K562 (cell line): Measurements from ENCODE around the gene FAM50A. TPM values are rescaled to one million over a fixed set of nuclear protein-coding genes. Genes with fewer than 3 reads are reported as not detected.
A peak's percentile ranks its signal among the peaks of the same experiment; 100 is the strongest.

Source experiments
- ARID2 ChIP-seq: fragments of 450-650 bp; IDR thresholded peaks from 2 replicates; pipeline ENCODE4 v1.6.1; 2017; ENCODE audit warnings: antibody characterized with exemption, mild to moderate bottlenecking
- CTBP1 ChIP-seq: fragments of 450-650 bp; IDR thresholded peaks from 2 replicates; pipeline ENCODE4 v1.6.1; 2016; ENCODE audit warnings: borderline replicate concordance
- ETV1 ChIP-seq: fragments of 450-650 bp; conservative IDR thresholded peaks from 2 replicates; pipeline ENCODE4 v1.6.1; 2016; ENCODE audit warnings: missing genetic modification characterization, control low read depth, low read depth, missing compliant biosample characterization
- IRF1 ChIP-seq: sonication (generic); formaldehyde crosslinking; IDR thresholded peaks from 2 replicates; pipeline ENCODE4 v1.8.0; 2022; ENCODE audit warnings: missing genetic modification reagents, mild to moderate bottlenecking, borderline replicate concordance
- JUNB ChIP-seq: fragments of 450-650 bp; formaldehyde crosslinking; conservative IDR thresholded peaks from 2 replicates; pipeline ENCODE4 v1.4.0; 2020; ENCODE audit warnings: mild to moderate bottlenecking
- KDM4B ChIP-seq, 2 experiments: fragments of 450-650 bp in 1 of 2; sonication (generic) in 1 of 2; IDR thresholded peaks; 2 replicates each; pipeline ENCODE4 v1.6.1; 2016 to 2017; ENCODE audit warnings: borderline replicate concordance in 2 of 2, antibody characterized with exemption in 1 of 2, low read depth in 1 of 2, mild to moderate bottlenecking in 1 of 2
- NR2F6 ChIP-seq: fragments of 450-650 bp; formaldehyde crosslinking; IDR thresholded peaks from 2 replicates; pipeline ENCODE4 v1.4.0; 2020; ENCODE audit warnings: mild to moderate bottlenecking
- RBM14 ChIP-seq: fragments of 200-400 bp; formaldehyde crosslinking; IDR thresholded peaks from 2 replicates; pipeline ENCODE4 v1.6.1; 2018; ENCODE audit warnings: low read depth, mild to moderate bottlenecking, low read length, moderate library complexity, borderline replicate concordance; ENCODE audit not compliant: insufficient read depth
- RBM15 ChIP-seq: fragments of 200-400 bp; formaldehyde crosslinking; IDR thresholded peaks from 2 replicates; pipeline ENCODE4 v1.6.1; 2018; ENCODE audit warnings: mild to moderate bottlenecking, low read length, moderate library complexity; ENCODE audit not compliant: insufficient read depth
- SP1 ChIP-seq: sonication (generic); formaldehyde crosslinking; IDR thresholded peaks from 2 replicates; pipeline ENCODE4 v1.8.1; 2022; ENCODE audit warnings: mild to moderate bottlenecking, missing genetic modification reagents
- ZBTB1 ChIP-seq: sonication (generic); formaldehyde crosslinking; IDR thresholded peaks from 2 replicates; pipeline ENCODE4 v1.8.1; 2023; ENCODE audit warnings: missing genetic modification reagents, low read depth, mild to moderate bottlenecking, borderline replicate concordance
- ZBTB17 ChIP-seq: fragments of 450-650 bp; formaldehyde crosslinking; IDR thresholded peaks from 2 replicates; pipeline ENCODE4 v1.4.0; 2020; ENCODE audit warnings: mild to moderate bottlenecking
- ZFP36 ChIP-seq: fragments of 150-350 bp; IDR thresholded peaks from 2 replicates; pipeline ENCODE4 v1.6.1; 2018; ENCODE audit warnings: low read length, low read depth; ENCODE audit not compliant: partially characterized antibody
- ZFPM2 ChIP-seq: fragments of 250-450 bp; sonication (Bioruptor Pico); IDR thresholded peaks from 2 replicates; pipeline ENCODE4 v1.5.1; 2022; ENCODE audit warnings: mild to moderate bottlenecking
- ZNF224 ChIP-seq: sonication (generic); formaldehyde crosslinking; IDR thresholded peaks from 2 replicates; pipeline ENCODE4 v1.8.0; 2022; ENCODE audit warnings: mild to moderate bottlenecking, missing genetic modification reagents
- ZNF445 ChIP-seq: fragments of 250-450 bp; sonication (Bioruptor Pico); IDR thresholded peaks from 2 replicates; pipeline ENCODE4 v1.4.0; 2020; ENCODE audit warnings: low read depth, mild to moderate bottlenecking, moderate library complexity
- ZNF79 ChIP-seq: fragments of 250-450 bp; sonication (Bioruptor Pico); IDR thresholded peaks from 2 replicates; pipeline ENCODE4 v1.4.0; 2020; ENCODE audit warnings: low read depth, mild to moderate bottlenecking, moderate library complexity
- polyA plus RNA-seq, 8 experiments: library from polyadenylated mRNA; depleted of rRNA in 4 of 8; stranded (reverse) in 5 of 8; unstranded in 3 of 8; fragments of >200 nt; fragmentation: Nextera tagmentation in 2 of 8; fragmentation: Illumina TruSeq in 1 of 8; extraction: Ambion mirVana in 2 of 8; extraction: Trizol in 1 of 8; gene quantifications; 2 replicates each; pipeline versions ENCODE4 v1.2.1 to v1.2.3, GENCODE V29; 2011 to 2014; ENCODE audit warnings: inconsistent platforms in 1 of 8, missing spikeins in 1 of 8
- total RNA-seq, 7 experiments: library from RNA; depleted of rRNA in 6 of 7; stranded (reverse); fragments of >200 nt in 6 of 7; fragmentation: Illumina TruSeq in 2 of 7; extraction: Trizol in 2 of 7; gene quantifications; 2 replicates each; pipeline versions ENCODE4 v1.2.1 to v1.2.3, GENCODE V29; 2011 to 2021; ENCODE audit warnings: low replicate concordance in 1 of 7
- TF ChIP-seq, protein P1 (sequence below): sonication (generic); formaldehyde crosslinking; IDR thresholded peaks from 2 replicates; pipeline ENCODE4 v1.8.1; 2023; ENCODE audit warnings: missing genetic modification reagents, mild to moderate bottlenecking, borderline replicate concordance
- TF ChIP-seq, protein P2 (sequence below): sonication (generic); formaldehyde crosslinking; IDR thresholded peaks from 2 replicates; pipeline ENCODE4 v1.8.1; 2022; ENCODE audit warnings: missing genetic modification reagents
- TF ChIP-seq, protein P3 (sequence below): fragments of 250-450 bp; sonication (Bioruptor Pico); IDR thresholded peaks from 2 replicates; pipeline ENCODE4 v1.9.0; 2021; ENCODE audit warnings: mild to moderate bottlenecking

FAM50A gene
- total and polyA plus RNA-seq, 9 of the 15 experiments (the other 6 are each of a cell fraction or from before 2014, with no cell fraction given): 4.4 to 114 (median 67.3) TPM

DNA sequence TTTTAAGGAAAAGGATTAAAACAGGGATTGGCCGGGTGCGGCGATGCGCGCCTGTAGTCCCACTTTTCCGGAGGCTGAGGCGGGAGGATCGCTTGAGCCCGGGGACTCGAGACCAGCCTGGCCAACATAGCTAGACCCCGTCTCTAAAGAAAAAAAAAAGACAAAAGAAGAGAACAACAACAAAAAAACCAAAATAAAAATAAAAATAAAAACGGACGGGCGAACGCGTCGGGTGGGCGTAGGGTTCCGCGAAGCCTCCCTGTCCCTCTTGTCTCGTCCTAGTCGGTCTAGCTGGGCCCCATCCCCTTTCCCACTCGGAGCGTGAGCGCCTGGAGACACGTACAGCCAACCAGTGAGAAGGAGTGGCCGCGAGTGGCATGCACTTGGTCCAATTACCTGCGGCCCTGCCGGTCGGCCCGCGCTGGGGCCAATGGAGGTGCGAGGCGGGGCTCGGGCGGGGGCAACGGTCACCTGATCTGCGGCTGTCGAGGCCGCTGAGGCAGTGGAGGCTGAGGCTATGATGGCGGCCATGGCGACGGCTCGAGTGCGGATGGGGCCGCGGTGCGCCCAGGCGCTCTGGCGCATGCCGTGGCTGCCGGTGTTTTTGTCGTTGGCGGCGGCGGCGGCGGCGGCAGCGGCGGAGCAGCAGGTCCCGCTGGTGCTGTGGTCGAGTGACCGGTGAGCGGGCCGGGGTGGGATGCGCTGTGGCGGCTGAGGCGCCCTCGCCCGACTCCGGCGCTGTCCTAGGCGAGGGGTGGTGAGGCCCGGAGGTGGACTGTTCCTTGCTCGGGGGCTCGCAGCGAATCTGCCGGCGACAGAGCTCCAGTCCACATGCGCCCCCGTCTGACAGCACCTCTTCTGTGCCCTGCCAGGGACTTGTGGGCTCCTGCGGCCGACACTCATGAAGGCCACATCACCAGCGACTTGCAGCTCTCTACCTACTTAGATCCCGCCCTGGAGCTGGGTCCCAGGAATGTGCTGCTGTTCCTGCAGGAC is 15.5 kb upstream of the FAM50A start, which contains the start of gene ATP6AP1 (continued):
- TF ChIP-seq, protein P1, sequence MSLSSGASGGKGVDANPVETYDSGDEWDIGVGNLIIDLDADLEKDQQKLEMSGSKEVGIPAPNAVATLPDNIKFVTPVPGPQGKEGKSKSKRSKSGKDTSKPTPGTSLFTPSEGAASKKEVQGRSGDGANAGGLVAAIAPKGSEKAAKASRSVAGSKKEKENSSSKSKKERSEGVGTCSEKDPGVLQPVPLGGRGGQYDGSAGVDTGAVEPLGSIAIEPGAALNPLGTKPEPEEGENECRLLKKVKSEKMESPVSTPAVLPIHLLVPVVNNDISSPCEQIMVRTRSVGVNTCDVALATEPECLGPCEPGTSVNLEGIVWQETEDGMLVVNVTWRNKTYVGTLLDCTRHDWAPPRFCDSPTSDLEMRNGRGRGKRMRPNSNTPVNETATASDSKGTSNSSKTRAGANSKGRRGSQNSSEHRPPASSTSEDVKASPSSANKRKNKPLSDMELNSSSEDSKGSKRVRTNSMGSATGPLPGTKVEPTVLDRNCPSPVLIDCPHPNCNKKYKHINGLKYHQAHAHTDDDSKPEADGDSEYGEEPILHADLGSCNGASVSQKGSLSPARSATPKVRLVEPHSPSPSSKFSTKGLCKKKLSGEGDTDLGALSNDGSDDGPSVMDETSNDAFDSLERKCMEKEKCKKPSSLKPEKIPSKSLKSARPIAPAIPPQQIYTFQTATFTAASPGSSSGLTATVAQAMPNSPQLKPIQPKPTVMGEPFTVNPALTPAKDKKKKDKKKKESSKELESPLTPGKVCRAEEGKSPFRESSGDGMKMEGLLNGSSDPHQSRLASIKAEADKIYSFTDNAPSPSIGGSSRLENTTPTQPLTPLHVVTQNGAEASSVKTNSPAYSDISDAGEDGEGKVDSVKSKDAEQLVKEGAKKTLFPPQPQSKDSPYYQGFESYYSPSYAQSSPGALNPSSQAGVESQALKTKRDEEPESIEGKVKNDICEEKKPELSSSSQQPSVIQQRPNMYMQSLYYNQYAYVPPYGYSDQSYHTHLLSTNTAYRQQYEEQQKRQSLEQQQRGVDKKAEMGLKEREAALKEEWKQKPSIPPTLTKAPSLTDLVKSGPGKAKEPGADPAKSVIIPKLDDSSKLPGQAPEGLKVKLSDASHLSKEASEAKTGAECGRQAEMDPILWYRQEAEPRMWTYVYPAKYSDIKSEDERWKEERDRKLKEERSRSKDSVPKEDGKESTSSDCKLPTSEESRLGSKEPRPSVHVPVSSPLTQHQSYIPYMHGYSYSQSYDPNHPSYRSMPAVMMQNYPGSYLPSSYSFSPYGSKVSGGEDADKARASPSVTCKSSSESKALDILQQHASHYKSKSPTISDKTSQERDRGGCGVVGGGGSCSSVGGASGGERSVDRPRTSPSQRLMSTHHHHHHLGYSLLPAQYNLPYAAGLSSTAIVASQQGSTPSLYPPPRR: no peak
- TF ChIP-seq ZFP36 (no peak), ZNF79 (CRISPR knock-in tag) (no peak), ZBTB1 (no peak), ETV1 (tag) (no peak), ZNF224 (no peak), KDM4B (IDR thresholded peaks at IDR 0.05; ENCODE audit: borderline replicate concordance in 2 of 2, low read depth in 1 of 2) (peak in 1 of 2 experiments; percentile 74; a peak in 1 of 4 replicates), ARID2 (no peak), ZBTB17 (no peak), CTBP1 (peak; percentile 40; the same call in 1 of the 2 replicates), RBM15 (no peak), SP1 (CRISPR knock-in tag) (no peak; the same call in 1 of the 2 replicates), ZFPM2 (CRISPR knock-in tag) (no peak), IRF1 (CRISPR knock-in tag) (no peak), NR2F6 (CRISPR knock-in tag) (no peak), ZNF445 (CRISPR knock-in tag) (no peak), JUNB (CRISPR knock-in tag) (no peak), RBM14 (no peak)
- TF ChIP-seq, protein P2, sequence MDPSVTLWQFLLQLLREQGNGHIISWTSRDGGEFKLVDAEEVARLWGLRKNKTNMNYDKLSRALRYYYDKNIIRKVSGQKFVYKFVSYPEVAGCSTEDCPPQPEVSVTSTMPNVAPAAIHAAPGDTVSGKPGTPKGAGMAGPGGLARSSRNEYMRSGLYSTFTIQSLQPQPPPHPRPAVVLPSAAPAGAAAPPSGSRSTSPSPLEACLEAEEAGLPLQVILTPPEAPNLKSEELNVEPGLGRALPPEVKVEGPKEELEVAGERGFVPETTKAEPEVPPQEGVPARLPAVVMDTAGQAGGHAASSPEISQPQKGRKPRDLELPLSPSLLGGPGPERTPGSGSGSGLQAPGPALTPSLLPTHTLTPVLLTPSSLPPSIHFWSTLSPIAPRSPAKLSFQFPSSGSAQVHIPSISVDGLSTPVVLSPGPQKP (CRISPR knock-in tag): no peak
- TF ChIP-seq, protein P3, sequence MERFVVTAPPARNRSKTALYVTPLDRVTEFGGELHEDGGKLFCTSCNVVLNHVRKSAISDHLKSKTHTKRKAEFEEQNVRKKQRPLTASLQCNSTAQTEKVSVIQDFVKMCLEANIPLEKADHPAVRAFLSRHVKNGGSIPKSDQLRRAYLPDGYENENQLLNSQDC (CRISPR knock-in tag): no peak
